A673 (cell line): ENCODE results near the gene QDPR. TPM values are rescaled to one million over a fixed set of nuclear protein-coding genes. Genes with fewer than 3 reads are reported as not detected.

Experiments used
- BruUV-seq: library from RNA; stranded (reverse); fragments of 400-500 nt; replicated peaks from 2 replicates; lab custom pipeline; 2021; lab: Mats Ljungman, UMichigan
- CTCF ChIA-PET: fragments of 300-600 bp; sonication (Branson Sonifier 250); formaldehyde crosslinking; loops from one replicate; lab custom pipeline; 2022; ENCODE audit warnings: antibody characterized with exemption; lab: Charles Lee
- POLR2A ChIA-PET: fragments of 300-600 bp; sonication (Branson Sonifier 250); formaldehyde crosslinking; loops from one replicate; lab custom pipeline; 2022; ENCODE audit warnings: antibody characterized with exemption; ENCODE audit not compliant: low non-redundant PET; lab: Charles Lee
- DNase-seq: peaks from one replicate; pipeline ENCODE4 v3.0.0-alpha.2; 2015; ENCODE audit warnings: low spot score
- H3K27ac ChIP-seq: fragments of 200-600 bp; sonication (generic); 2 replicates; pipeline ENCODE4 v1.5.1; 2016; ENCODE audit warnings: mixed run types, low read depth, mild to moderate bottlenecking, mixed read lengths, antibody characterized with exemption, low read length; ENCODE audit not compliant: poor library complexity, severe bottlenecking
- H3K27me3 ChIP-seq: fragments of 200-600 bp; sonication (generic); replicated peaks from 2 replicates; pipeline ENCODE4 v1.6.1; 2017; ENCODE audit warnings: mixed run types, low read depth, mild to moderate bottlenecking, mixed read lengths, antibody characterized with exemption, low read length; ENCODE audit not compliant: insufficient read depth, poor library complexity
- H3K36me3 ChIP-seq: fragments of 200-600 bp; sonication (generic); 2 replicates; pipeline ENCODE4 v1.6.1; 2016; ENCODE audit warnings: mixed run types, mild to moderate bottlenecking, mixed read lengths, antibody characterized with exemption, low read length; ENCODE audit not compliant: insufficient read depth, poor library complexity, severe bottlenecking
- H3K4me1 ChIP-seq: fragments of 200-600 bp; sonication (generic); 2 replicates; pipeline ENCODE4 v1.6.1; 2017; ENCODE audit warnings: mixed run types, mild to moderate bottlenecking, mixed read lengths, antibody characterized with exemption, low read length; ENCODE audit not compliant: insufficient read depth, poor library complexity, severe bottlenecking
- H3K4me3 ChIP-seq: fragments of 200-600 bp; sonication (generic); 2 replicates; pipeline ENCODE4 v1.5.1; 2016; ENCODE audit warnings: low read depth, mixed run types, mild to moderate bottlenecking, mixed read lengths, low read length; ENCODE audit not compliant: poor library complexity, severe bottlenecking
- H3K9me3 ChIP-seq: fragments of 200-600 bp; sonication (generic); 2 replicates; pipeline ENCODE4 v1.6.1; 2016; ENCODE audit warnings: mixed run types, low read depth, mild to moderate bottlenecking, mixed read lengths, antibody characterized with exemption, low read length; ENCODE audit not compliant: poor library complexity, severe bottlenecking
- CTCF ChIP-seq: fragments of 300-800, 200-600 bp; sonication (generic); conservative IDR thresholded peaks from 2 replicates; pipeline ENCODE4 v1.5.1; 2017; ENCODE audit warnings: low read depth, mild to moderate bottlenecking, antibody characterized with exemption, low read length, moderate library complexity, mixed read lengths
- EZH2 ChIP-seq: fragments of 200-600 bp; sonication (generic); IDR thresholded peaks from 2 replicates; pipeline ENCODE4 v1.6.1; 2017; ENCODE audit warnings: borderline replicate concordance, low read depth, mild to moderate bottlenecking, mixed read lengths, antibody characterized with exemption, low read length; ENCODE audit not compliant: poor library complexity, severe bottlenecking
- intact Hi-C: fragments of 100-400 bp; cut with micrococcal nuclease; formaldehyde crosslinking; loops from one replicate; pipeline ENCODE4 v1.10.0; 2022; ENCODE audit not compliant: unreplicated experiment
- total RNA-seq: library from RNA; stranded (reverse); gene quantifications from 2 replicates; pipeline ENCODE4 v1.2.3, GENCODE V29; 2021

The QDPR gene
- total RNA-seq, 1 experiment from 2014 or later = 14.7 TPM

- intact Hi-C loops = no loop called here
- Histone ChIP-seq H3K4me1 (no peaks in the 10 kb centered on the region), H3K9me3 (no peaks in the 10 kb centered on the region), H3K36me3 (no peaks in the 10 kb centered on the region), H3K4me3 (no peak overlapping the region), H3K27me3 (no peaks in the 10 kb centered on the region), H3K27ac (no peak overlapping the region)
- DNase-seq = no peak
- TF ChIP-seq CTCF (no peak), EZH2 (no peak)
- BruUV-seq = no TSS peak
- CTCF ChIA-PET = no interaction called here
- POLR2A ChIA-PET = interaction anchor here (0.6 kb wide), 1 partner anchor 1041 kb away, joined by 5 read pairs; no protein-coding TSS in a partner anchor
Observed at GRCh38 chr4:17550549-17550948, 38.7 kb upstream of the QDPR start.

GRCh38 chr4:17546678-17547077 lies 34.8 kb upstream of the QDPR start:
- Histone ChIP-seq H3K4me3 (no peak overlapping the region), H3K36me3 (no peaks in the 10 kb centered on the region), H3K9me3 (no peaks in the 10 kb centered on the region), H3K4me1 (no peaks in the 10 kb centered on the region), H3K27me3 (no peaks in the 10 kb centered on the region), H3K27ac (no peak overlapping the region)
- intact Hi-C loops = loop anchor here (5.0 kb wide), 1 partner anchor 821 kb away; no protein-coding TSS in a partner anchor
- TF ChIP-seq EZH2 = no peak
- no peak for TF ChIP-seq CTCF
- POLR2A ChIA-PET = no interaction called here
- CTCF ChIA-PET = interaction anchor here (0.7 kb wide), 1 partner anchor 109 kb away, joined by 4 read pairs; no protein-coding TSS in a partner anchor
- DNase-seq = no peak
- no TSS peak for BruUV-seq

- Histone ChIP-seq H3K27me3 (no peaks in the 10 kb centered on the region), H3K4me1 (no peaks in the 10 kb centered on the region), H3K4me3 (no peak overlapping the region), H3K27ac (no peak overlapping the region), H3K36me3 (no peaks in the 10 kb centered on the region), H3K9me3 (no peaks in the 10 kb centered on the region)
- POLR2A ChIA-PET = no interaction called here
- CTCF ChIA-PET = no interaction called here
- TF ChIP-seq CTCF (no peak), EZH2 (no peak)
- DNase-seq = no peak
- intact Hi-C loops = loop anchor here (5.0 kb wide), 1 partner anchor 821 kb away; no protein-coding TSS in a partner anchor
- BruUV-seq = no TSS peak
Observed at GRCh38 chr4:17546222-17546621, 34.3 kb upstream of the QDPR start.
